Stomach smooth muscle (tissue), 2 donors: ENCODE measurements around the gene SYNDIG1.

Experiments
- H3K27ac ChIP-seq: one replicate; pipeline ENCODE4 v1.7.0; 2013; ENCODE audit warnings: mild to moderate bottlenecking, low read length, inconsistent platforms
- H3K27me3 ChIP-seq, 2 donors: one replicate each; pipeline ENCODE4 v1.7.0; 2013; ENCODE audit warnings: low read length in 2 of 2; ENCODE audit not compliant: insufficient read depth in 2 of 2, control insufficient read depth in 1 of 2
- H3K36me3 ChIP-seq, 2 donors: one replicate each; pipeline ENCODE4 v1.7.0; 2013; ENCODE audit warnings: low read length in 2 of 2; ENCODE audit not compliant: control insufficient read depth in 2 of 2, insufficient read depth in 2 of 2
- H3K4me1 ChIP-seq: one replicate; pipeline ENCODE4 v1.7.0; 2013; ENCODE audit warnings: low read length; ENCODE audit not compliant: control insufficient read depth, insufficient read depth
- H3K4me3 ChIP-seq, 2 donors: one replicate each; pipeline ENCODE4 v1.7.0; 2013; ENCODE audit warnings: low read length in 2 of 2
- H3K9ac ChIP-seq, 2 donors: one replicate each; pipeline ENCODE4 v1.7.0; 2013; ENCODE audit warnings: low read length in 2 of 2, mild to moderate bottlenecking in 1 of 2
- H3K9me3 ChIP-seq, 2 donors: one replicate each; pipeline ENCODE4 v1.7.0; 2013; ENCODE audit warnings: low read length in 2 of 2; ENCODE audit not compliant: control insufficient read depth in 2 of 2
- donor health status: healthy.
- donor health status: Pancreatic carcinoma.

The SYNDIG1 gene

GRCh38 chr20:24436160-24436559 lies 33.3 kb upstream of the SYNDIG1 start:
- Histone ChIP-seq H3K36me3 (no peaks in the 10 kb centered on the region), H3K27me3 (peaks cover 0 to 8% of the 10 kb centered on the region in 2 donors), H3K9me3 (no peaks in the 10 kb centered on the region), H3K4me1 (no peaks in the 10 kb centered on the region), H3K4me3 (no peak overlapping the region), H3K9ac (no peak overlapping the region), H3K27ac (no peak overlapping the region)

DNA sequence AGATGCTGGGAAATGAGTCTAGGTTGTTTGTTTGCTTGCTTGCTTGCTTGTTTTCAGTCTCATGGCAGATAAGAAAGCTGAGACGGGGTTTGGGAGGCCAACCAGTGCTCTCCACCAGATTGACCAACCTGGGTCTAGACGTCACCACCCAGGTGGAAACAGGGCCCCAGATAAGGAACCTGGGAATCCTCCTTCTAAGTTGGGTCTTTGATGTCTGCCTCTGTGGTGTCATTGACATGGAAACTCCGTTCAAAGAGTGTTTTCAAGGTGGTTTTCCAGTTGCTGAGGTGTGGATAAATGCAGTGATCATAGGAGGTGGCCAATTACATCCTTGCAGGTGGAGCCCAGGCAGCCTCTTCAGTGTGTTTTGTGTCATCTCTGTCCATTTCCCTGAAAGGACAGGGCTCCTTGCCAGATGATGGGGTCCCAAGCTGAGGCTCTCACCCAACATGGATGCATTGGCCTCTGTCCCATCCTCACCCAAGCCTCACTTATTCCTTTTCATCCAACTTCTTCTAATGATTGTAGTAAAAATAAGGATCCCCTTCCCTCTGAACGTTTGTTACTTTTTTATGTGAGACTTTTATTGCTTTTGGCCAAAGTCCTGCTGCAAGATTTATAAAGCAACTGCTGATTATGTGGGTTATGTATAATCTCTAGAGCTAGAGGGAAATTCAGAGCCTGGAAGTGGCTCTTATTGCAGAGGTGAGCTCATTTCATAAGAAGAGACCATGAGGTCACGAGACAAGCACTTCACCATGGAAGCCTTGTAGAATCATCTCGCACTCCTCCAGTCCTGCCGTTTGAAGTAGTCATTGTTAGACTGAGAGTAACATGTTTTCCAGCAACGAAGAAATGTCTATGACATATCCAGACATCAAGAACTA lies 32.0 kb upstream of the SYNDIG1 start:
- Histone ChIP-seq H3K36me3 (no peaks in the 10 kb centered on the region), H3K9me3 (no peaks in the 10 kb centered on the region), H3K27me3 (peaks cover 0 to 8% of the 10 kb centered on the region in 2 donors), H3K4me3 (no peak overlapping the region), H3K9ac (no peak overlapping the region), H3K27ac (no peak overlapping the region), H3K4me1 (no peaks in the 10 kb centered on the region)

DNA sequence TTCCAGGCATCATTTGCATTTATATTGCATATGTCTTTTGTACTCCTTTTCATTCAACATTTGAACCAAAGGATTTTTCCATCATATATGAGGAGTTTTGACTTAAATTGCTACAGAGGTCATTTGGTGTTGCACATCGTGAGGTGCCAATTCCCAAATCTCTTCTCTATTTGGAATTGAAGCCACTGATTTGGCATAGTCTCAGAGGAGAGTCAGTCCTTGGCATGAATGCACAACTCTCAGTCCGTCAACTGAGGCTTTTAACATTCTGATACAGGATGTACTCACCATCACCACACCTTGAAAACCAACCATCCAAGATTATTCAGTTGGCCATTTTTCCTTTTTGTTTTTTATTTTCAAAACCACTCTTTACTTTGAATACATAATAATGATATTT lies 31.1 kb upstream of the SYNDIG1 start:
- Histone ChIP-seq H3K9ac (no peak overlapping the region), H3K9me3 (no peaks in the 10 kb centered on the region), H3K36me3 (no peaks in the 10 kb centered on the region), H3K27me3 (peaks cover 0 to 8% of the 10 kb centered on the region in 2 donors), H3K27ac (no peak overlapping the region), H3K4me3 (no peak overlapping the region), H3K4me1 (no peaks in the 10 kb centered on the region)

GRCh38 chr20:24439737-24440387 lies 29.6 kb upstream of the SYNDIG1 start:
- H3K4me1 ChIP-seq: no peaks in the 10 kb centered on the region
- no peaks in the 10 kb centered on the region for H3K9me3 ChIP-seq
- no peak overlapping the region for H3K4me3 ChIP-seq
- no peaks in the 10 kb centered on the region for H3K36me3 ChIP-seq
- H3K27ac ChIP-seq: no peak overlapping the region
- H3K9ac ChIP-seq: no peak overlapping the region
- peaks cover 0 to 8% of the 10 kb centered on the region in 2 donors for H3K27me3 ChIP-seq

- no peaks in the 10 kb centered on the region for H3K4me1 ChIP-seq
- H3K27me3 ChIP-seq: peaks cover 0 to 11% of the 10 kb centered on the region in 2 donors
- no peaks in the 10 kb centered on the region for H3K9me3 ChIP-seq
- H3K4me3 ChIP-seq: no peak overlapping the region
- no peak overlapping the region for H3K9ac ChIP-seq
- no peak overlapping the region for H3K27ac ChIP-seq
- H3K36me3 ChIP-seq: no peaks in the 10 kb centered on the region
These were observed 27.8 kb upstream of the SYNDIG1 start for GRCh38 chr20:24441661-24442060.

GRCh38 chr20:24442909-24443308 lies 26.5 kb upstream of the SYNDIG1 start:
- Histone ChIP-seq H3K9me3 (no peaks in the 10 kb centered on the region), H3K4me3 (no peak overlapping the region), H3K36me3 (no peaks in the 10 kb centered on the region), H3K4me1 (no peaks in the 10 kb centered on the region), H3K27me3 (peaks cover 0 to 7% of the 10 kb centered on the region in 2 donors), H3K9ac (no peak overlapping the region), H3K27ac (no peak overlapping the region)

DNA sequence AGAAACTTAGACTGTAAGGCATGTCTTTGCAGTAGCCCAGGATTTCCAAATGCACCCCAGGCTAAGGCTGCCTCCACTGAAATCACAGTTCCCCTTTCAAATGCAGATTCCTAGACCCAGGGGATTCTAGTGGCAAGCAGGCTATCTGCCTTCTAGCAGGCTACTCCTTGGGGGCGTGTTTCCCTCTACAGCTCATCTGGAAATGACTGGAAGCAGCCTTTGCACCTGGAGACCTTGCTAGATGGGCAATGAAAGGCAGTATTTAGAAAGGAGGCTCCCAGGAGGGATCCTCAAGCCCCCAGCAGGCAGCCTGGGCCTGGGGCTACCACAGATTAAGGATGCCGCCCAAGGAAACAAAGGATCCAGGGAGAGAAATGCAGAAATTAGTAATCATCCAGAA lies 26.0 kb upstream of the SYNDIG1 start:
- Histone ChIP-seq H3K9me3 (no peaks in the 10 kb centered on the region), H3K9ac (no peak overlapping the region), H3K27ac (no peak overlapping the region), H3K4me1 (no peaks in the 10 kb centered on the region), H3K36me3 (no peaks in the 10 kb centered on the region), H3K27me3 (peaks cover 0 to 7% of the 10 kb centered on the region in 2 donors), H3K4me3 (no peak overlapping the region)

DNA sequence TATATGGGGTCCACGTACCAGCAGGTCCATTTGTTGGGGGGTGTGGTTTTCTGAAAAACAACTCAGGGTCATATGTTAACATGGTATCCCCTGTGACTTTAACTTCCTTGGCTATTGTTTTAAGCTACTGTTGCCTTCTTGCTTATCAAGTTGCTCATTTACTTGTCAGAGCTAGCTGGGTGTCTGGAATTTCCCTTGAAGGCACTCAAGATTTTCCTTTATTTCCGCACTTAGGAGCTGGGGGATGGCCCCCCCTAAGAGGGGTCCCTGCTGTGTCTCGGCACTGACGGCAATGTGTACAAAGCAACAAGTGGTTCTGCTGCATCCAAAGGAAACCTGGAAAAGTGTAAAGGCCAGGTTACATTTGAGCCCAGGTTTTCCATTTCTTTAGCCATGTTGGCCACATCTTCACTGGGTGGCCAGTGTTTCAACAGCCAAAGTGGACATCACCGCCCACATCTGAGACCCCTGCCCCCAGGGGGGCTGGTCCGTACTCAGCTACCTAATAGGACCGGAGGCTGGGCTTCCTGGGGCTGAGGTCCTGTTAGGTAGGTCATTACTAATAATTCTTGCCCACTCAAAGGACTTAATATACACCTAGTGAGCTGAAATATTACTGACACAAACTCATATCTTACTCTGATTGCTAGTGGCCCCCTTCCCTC lies 24.8 kb upstream of the SYNDIG1 start:
- Histone ChIP-seq H3K27me3 (peaks cover 0 to 5% of the 10 kb centered on the region in 2 donors), H3K4me3 (no peak overlapping the region), H3K9me3 (no peaks in the 10 kb centered on the region), H3K36me3 (no peaks in the 10 kb centered on the region), H3K9ac (no peak overlapping the region), H3K4me1 (no peaks in the 10 kb centered on the region), H3K27ac (no peak overlapping the region)

DNA sequence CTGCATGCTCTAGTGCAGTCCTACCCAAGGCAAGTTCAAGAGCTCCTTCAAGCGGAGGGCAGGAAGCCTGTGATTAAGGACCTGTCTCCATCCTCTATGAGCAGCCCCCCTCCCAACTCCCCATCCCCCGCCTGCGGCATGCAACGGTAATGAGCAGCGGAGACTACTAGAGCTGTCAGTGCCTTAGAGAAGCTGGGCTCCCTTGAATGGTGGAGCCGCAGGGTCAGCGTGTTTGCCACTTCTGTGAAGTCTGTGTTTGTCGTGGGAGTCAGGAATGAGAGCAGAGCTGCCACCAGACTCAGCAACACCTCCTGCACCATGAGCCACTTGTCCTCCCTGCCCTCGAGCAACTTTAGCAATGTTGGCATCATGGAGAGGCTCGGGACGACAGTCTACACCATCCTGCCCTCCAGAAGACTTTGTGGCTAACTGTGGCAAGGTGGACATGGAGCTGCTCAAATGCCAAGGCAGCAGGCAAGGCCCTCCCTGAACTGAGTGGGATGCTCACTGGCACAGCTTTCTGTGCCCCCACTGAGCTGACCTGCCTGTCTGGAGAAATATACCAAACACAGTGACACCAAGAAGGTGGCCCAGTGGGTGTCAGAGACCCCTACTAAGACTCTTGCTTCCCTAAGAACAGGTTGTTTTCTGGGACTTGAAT lies 23.8 kb upstream of the SYNDIG1 start:
- H3K9ac ChIP-seq: no peak overlapping the region
- H3K36me3 ChIP-seq: no peaks in the 10 kb centered on the region
- no peaks in the 10 kb centered on the region for H3K4me1 ChIP-seq
- H3K27me3 ChIP-seq: peaks cover 0 to 3% of the 10 kb centered on the region in 2 donors
- no peak overlapping the region for H3K27ac ChIP-seq
- H3K9me3 ChIP-seq: no peaks in the 10 kb centered on the region
- no peak overlapping the region for H3K4me3 ChIP-seq

GRCh38 chr20:24446811-24447210 lies 22.6 kb upstream of the SYNDIG1 start:
- no peak overlapping the region for H3K9ac ChIP-seq
- H3K36me3 ChIP-seq: no peaks in the 10 kb centered on the region
- no peak overlapping the region for H3K4me3 ChIP-seq
- H3K27me3 ChIP-seq: peaks cover 0 to 3% of the 10 kb centered on the region in 2 donors
- no peaks in the 10 kb centered on the region for H3K4me1 ChIP-seq
- no peaks in the 10 kb centered on the region for H3K9me3 ChIP-seq
- H3K27ac ChIP-seq: no peak overlapping the region
